Measurements from ENCODE around the gene PLPP3. TPM values are rescaled to one million over a fixed set of nuclear protein-coding genes. Genes with fewer than 3 reads are reported as not detected.

Gene PLPP3
- total and polyA plus RNA-seq, 9 of the 15 experiments (the other 6 are each of a cell fraction or from before 2014, with no cell fraction given): 0.07 to 0.54 (median 0.20) TPM

DNA sequence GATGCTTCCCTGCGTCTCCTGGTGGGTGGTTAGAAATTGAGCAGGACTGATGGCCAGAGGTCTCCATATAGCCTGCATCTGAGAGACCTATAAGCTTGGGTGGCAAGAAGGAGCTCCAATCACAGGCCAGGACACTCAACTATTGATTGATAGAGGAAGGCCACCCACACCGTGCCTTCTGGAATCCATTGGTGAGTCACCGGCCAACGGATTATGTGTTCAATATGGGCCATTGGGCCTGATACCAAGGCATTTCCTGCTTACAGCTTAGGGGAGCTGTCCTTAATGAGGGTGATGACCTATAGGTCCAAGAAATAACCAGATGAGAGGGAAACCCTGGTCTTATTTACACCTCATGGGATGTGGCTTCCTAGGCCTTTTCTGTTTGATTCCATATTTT, 115.1 kb downstream of the PLPP3 start:
- H3K4me2 ChIP-seq (ENCODE audit: insufficient read depth, low read length): no peak overlapping the region
- DNase-seq (ENCODE audit: extremely low read depth in 1 of 4, low spot score in 3 of 4) (no peak), FAIRE-seq (no peak), ATAC-seq (no peak)
- intact Hi-C loops (cut with micrococcal nuclease) (no loop called here), in situ Hi-C loops (cut with MboI) (no loop called here)
- no peak overlapping the region for H2AFZ ChIP-seq (ENCODE audit: low read depth, low read length)
- H3K9me3 ChIP-seq (replicated peaks; ENCODE audit: control insufficient read depth, insufficient read depth, low read depth, low read length): no peaks in the 10 kb centered on the region
- H4K20me1 ChIP-seq (replicated peaks; ENCODE audit: control insufficient read depth, insufficient read depth, low read length): no peaks in the 10 kb centered on the region
- no peaks in the 10 kb centered on the region for H3K79me2 ChIP-seq (ENCODE audit: control insufficient read depth, insufficient read depth, low read length)
- H3K4me1 ChIP-seq (replicated peaks in 1 of 2; ENCODE audit: control insufficient read depth in 2 of 2, insufficient read depth in 2 of 2, low read length in 2 of 2): no peaks in the 10 kb centered on the region
- H3K4me3 ChIP-seq: no peak overlapping the region
- ChIA-PET CTCF (ENCODE audit: low intra/inter-chr PET ratio) (no interaction called here), POLR2A (no interaction called here)
- H3K36me3 ChIP-seq (ENCODE audit: control insufficient read depth, insufficient read depth, low read length): no peaks in the 10 kb centered on the region
- BruUV-seq (replicated peaks): no TSS peak
- no peaks in the 10 kb centered on the region for H3K9me1 ChIP-seq (ENCODE audit: control insufficient read depth, insufficient read depth, low read length)
- no peak overlapping the region for H3K9ac ChIP-seq (ENCODE audit: insufficient read depth in 1 of 2, low read depth in 2 of 2, low read length in 2 of 2)
- WGBS (ENCODE audit: insufficient coverage, low coverage, missing lambda C conversion rate): 6% methylated on average over 4 of the region's 4 CpGs
- peaks cover 0 to 6% of the 10 kb centered on the region in 2 experiments; a peak in 1 of 5 replicates for H3K27me3 ChIP-seq (ENCODE audit: control insufficient read depth in 2 of 2, insufficient read depth in 2 of 2, low read length in 2 of 2)
- H3K27ac ChIP-seq (ENCODE audit: extremely low read depth, low read depth, low read length): no peak overlapping the region
- TF ChIP-seq, protein P1, sequence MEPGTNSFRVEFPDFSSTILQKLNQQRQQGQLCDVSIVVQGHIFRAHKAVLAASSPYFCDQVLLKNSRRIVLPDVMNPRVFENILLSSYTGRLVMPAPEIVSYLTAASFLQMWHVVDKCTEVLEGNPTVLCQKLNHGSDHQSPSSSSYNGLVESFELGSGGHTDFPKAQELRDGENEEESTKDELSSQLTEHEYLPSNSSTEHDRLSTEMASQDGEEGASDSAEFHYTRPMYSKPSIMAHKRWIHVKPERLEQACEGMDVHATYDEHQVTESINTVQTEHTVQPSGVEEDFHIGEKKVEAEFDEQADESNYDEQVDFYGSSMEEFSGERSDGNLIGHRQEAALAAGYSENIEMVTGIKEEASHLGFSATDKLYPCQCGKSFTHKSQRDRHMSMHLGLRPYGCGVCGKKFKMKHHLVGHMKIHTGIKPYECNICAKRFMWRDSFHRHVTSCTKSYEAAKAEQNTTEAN (CRISPR knock-in tag; IDR thresholded peaks at IDR 0.05): no peak
- no peak for TF ChIP-seq ZNF316 (IDR thresholded peaks at IDR 0.05)
- no peak for TF ChIP-seq TBP (optimal IDR thresholded peaks at IDR 0.05; ENCODE audit: low read depth, low read length)
- TF ChIP-seq RFX1 (IDR thresholded peaks at IDR 0.05): no peak
- TF ChIP-seq ZNF124 (CRISPR knock-in tag; IDR thresholded peaks at IDR 0.05): no peak
- no peak for TF ChIP-seq OTX1 (CRISPR knock-in tag; IDR thresholded peaks at IDR 0.05)
- TF ChIP-seq, protein P2, sequence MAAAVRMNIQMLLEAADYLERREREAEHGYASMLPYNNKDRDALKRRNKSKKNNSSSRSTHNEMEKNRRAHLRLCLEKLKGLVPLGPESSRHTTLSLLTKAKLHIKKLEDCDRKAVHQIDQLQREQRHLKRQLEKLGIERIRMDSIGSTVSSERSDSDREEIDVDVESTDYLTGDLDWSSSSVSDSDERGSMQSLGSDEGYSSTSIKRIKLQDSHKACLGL (CRISPR knock-in tag; IDR thresholded peaks at IDR 0.05; ENCODE audit: borderline replicate concordance, poor library complexity, severe bottlenecking): no peak
- TF ChIP-seq, protein P3, sequence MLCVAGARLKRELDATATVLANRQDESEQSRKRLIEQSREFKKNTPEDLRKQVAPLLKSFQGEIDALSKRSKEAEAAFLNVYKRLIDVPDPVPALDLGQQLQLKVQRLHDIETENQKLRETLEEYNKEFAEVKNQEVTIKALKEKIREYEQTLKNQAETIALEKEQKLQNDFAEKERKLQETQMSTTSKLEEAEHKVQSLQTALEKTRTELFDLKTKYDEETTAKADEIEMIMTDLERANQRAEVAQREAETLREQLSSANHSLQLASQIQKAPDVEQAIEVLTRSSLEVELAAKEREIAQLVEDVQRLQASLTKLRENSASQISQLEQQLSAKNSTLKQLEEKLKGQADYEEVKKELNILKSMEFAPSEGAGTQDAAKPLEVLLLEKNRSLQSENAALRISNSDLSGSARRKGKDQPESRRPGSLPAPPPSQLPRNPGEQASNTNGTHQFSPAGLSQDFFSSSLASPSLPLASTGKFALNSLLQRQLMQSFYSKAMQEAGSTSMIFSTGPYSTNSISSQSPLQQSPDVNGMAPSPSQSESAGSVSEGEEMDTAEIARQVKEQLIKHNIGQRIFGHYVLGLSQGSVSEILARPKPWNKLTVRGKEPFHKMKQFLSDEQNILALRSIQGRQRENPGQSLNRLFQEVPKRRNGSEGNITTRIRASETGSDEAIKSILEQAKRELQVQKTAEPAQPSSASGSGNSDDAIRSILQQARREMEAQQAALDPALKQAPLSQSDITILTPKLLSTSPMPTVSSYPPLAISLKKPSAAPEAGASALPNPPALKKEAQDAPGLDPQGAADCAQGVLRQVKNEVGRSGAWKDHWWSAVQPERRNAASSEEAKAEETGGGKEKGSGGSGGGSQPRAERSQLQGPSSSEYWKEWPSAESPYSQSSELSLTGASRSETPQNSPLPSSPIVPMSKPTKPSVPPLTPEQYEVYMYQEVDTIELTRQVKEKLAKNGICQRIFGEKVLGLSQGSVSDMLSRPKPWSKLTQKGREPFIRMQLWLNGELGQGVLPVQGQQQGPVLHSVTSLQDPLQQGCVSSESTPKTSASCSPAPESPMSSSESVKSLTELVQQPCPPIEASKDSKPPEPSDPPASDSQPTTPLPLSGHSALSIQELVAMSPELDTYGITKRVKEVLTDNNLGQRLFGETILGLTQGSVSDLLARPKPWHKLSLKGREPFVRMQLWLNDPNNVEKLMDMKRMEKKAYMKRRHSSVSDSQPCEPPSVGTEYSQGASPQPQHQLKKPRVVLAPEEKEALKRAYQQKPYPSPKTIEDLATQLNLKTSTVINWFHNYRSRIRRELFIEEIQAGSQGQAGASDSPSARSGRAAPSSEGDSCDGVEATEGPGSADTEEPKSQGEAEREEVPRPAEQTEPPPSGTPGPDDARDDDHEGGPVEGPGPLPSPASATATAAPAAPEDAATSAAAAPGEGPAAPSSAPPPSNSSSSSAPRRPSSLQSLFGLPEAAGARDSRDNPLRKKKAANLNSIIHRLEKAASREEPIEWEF (CRISPR knock-in tag; IDR thresholded peaks at IDR 0.05): no peak
- no peak for TF ChIP-seq ZNF445 (CRISPR knock-in tag; IDR thresholded peaks at IDR 0.05; ENCODE audit: low read depth)
- TF ChIP-seq ZNF444 (CRISPR knock-in tag; IDR thresholded peaks at IDR 0.05): no peak
- TF ChIP-seq WHSC1 (IDR thresholded peaks at IDR 0.05; ENCODE audit: low read length): no peak
- no peak for TF ChIP-seq RBM14 (IDR thresholded peaks at IDR 0.05; ENCODE audit: borderline replicate concordance, insufficient read depth, low read depth, low read length)
- TF ChIP-seq TGIF2 (CRISPR knock-in tag; IDR thresholded peaks at IDR 0.05): no peak
- TF ChIP-seq, protein P4, sequence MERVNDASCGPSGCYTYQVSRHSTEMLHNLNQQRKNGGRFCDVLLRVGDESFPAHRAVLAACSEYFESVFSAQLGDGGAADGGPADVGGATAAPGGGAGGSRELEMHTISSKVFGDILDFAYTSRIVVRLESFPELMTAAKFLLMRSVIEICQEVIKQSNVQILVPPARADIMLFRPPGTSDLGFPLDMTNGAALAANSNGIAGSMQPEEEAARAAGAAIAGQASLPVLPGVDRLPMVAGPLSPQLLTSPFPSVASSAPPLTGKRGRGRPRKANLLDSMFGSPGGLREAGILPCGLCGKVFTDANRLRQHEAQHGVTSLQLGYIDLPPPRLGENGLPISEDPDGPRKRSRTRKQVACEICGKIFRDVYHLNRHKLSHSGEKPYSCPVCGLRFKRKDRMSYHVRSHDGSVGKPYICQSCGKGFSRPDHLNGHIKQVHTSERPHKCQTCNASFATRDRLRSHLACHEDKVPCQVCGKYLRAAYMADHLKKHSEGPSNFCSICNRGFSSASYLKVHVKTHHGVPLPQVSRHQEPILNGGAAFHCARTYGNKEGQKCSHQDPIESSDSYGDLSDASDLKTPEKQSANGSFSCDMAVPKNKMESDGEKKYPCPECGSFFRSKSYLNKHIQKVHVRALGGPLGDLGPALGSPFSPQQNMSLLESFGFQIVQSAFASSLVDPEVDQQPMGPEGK (CRISPR knock-in tag; IDR thresholded peaks at IDR 0.05; ENCODE audit: borderline replicate concordance): no peak
